ENCODE data around the gene SRPK1.

SRPK1 gene

GRCh38 chr6:35905841-35906498 is 14.9 kb downstream of the SRPK1 start:
- Histone ChIP-seq H3K4me1 (ENCODE audit: control insufficient read depth in 5 of 5, insufficient read depth in 5 of 5, low read length in 5 of 5) (no peaks in the 10 kb centered on the region), H3K4me3 (ENCODE audit: low read depth in 1 of 5, low read length in 5 of 5) (no peak overlapping the region), H3K36me3 (ENCODE audit: control insufficient read depth in 5 of 5, insufficient read depth in 5 of 5, low read length in 5 of 5) (peaks cover 0 to 4% (median 2%) of the 10 kb centered on the region in 5 donors), H3K9ac (ENCODE audit: low read length in 5 of 5) (no peak overlapping the region), H3K27me3 (ENCODE audit: control insufficient read depth in 5 of 5, insufficient read depth in 4 of 5, low read length in 5 of 5) (no peaks in the 10 kb centered on the region), H3K9me3 (ENCODE audit: control insufficient read depth in 5 of 5, low read length in 5 of 5) (peaks cover 0 to 2% (median 0%) of the 10 kb centered on the region in 5 donors), H3K27ac (ENCODE audit: low read depth, low read length) (no peak overlapping the region)

- Histone ChIP-seq H3K9me3 (ENCODE audit: control insufficient read depth in 5 of 5, low read length in 5 of 5) (peaks cover 0 to 2% (median 0%) of the 10 kb centered on the region in 5 donors), H3K27me3 (ENCODE audit: control insufficient read depth in 5 of 5, insufficient read depth in 4 of 5, low read length in 5 of 5) (no peaks in the 10 kb centered on the region), H3K36me3 (ENCODE audit: control insufficient read depth in 5 of 5, insufficient read depth in 5 of 5, low read length in 5 of 5) (peaks cover 0 to 3% (median 0%) of the 10 kb centered on the region in 5 donors), H3K9ac (ENCODE audit: low read length in 5 of 5) (no peak overlapping the region), H3K4me3 (ENCODE audit: low read depth in 1 of 5, low read length in 5 of 5) (no peak overlapping the region), H3K4me1 (ENCODE audit: control insufficient read depth in 5 of 5, insufficient read depth in 5 of 5, low read length in 5 of 5) (no peaks in the 10 kb centered on the region), H3K27ac (ENCODE audit: low read depth, low read length) (no peak overlapping the region)
Measured at GRCh38 chr6:35905141-35905785, 15.6 kb downstream of the SRPK1 start.

- Histone ChIP-seq H3K4me1 (ENCODE audit: control insufficient read depth in 5 of 5, insufficient read depth in 5 of 5, low read length in 5 of 5) (no peaks in the 10 kb centered on the region), H3K9me3 (ENCODE audit: control insufficient read depth in 5 of 5, low read length in 5 of 5) (peaks cover 0 to under 1% (median 0%) of the 10 kb centered on the region in 5 donors), H3K27ac (ENCODE audit: low read depth, low read length) (no peak overlapping the region), H3K4me3 (ENCODE audit: low read depth in 1 of 5, low read length in 5 of 5) (no peak overlapping the region), H3K27me3 (ENCODE audit: control insufficient read depth in 5 of 5, insufficient read depth in 4 of 5, low read length in 5 of 5) (no peaks in the 10 kb centered on the region), H3K9ac (ENCODE audit: low read length in 5 of 5) (no peak overlapping the region), H3K36me3 (ENCODE audit: control insufficient read depth in 5 of 5, insufficient read depth in 5 of 5, low read length in 5 of 5) (peaks cover 0 to 2% (median 0%) of the 10 kb centered on the region in 5 donors)
Measured at GRCh38 chr6:35903679-35904078, 17.2 kb downstream of the SRPK1 start.

- peaks cover 0 to 3% (median 0%) of the 10 kb centered on the region in 5 donors for H3K36me3 ChIP-seq (ENCODE audit: control insufficient read depth in 5 of 5, insufficient read depth in 5 of 5, low read length in 5 of 5)
- no peak overlapping the region for H3K27ac ChIP-seq (ENCODE audit: low read depth, low read length)
- no peak overlapping the region for H3K4me3 ChIP-seq (ENCODE audit: low read depth in 1 of 5, low read length in 5 of 5)
- no peak overlapping the region for H3K9ac ChIP-seq (ENCODE audit: low read length in 5 of 5)
- no peaks in the 10 kb centered on the region for H3K4me1 ChIP-seq (ENCODE audit: control insufficient read depth in 5 of 5, insufficient read depth in 5 of 5, low read length in 5 of 5)
- H3K27me3 ChIP-seq (ENCODE audit: control insufficient read depth in 5 of 5, insufficient read depth in 4 of 5, low read length in 5 of 5): no peaks in the 10 kb centered on the region
- no peaks in the 10 kb centered on the region for H3K9me3 ChIP-seq (ENCODE audit: control insufficient read depth in 5 of 5, low read length in 5 of 5)
Measured at GRCh38 chr6:35900448-35900847, 20.4 kb downstream of the SRPK1 start.

GRCh38 chr6:35898003-35898402 is 22.9 kb downstream of the SRPK1 start:
- Histone ChIP-seq H3K4me3 (ENCODE audit: low read depth in 1 of 5, low read length in 5 of 5) (no peak overlapping the region), H3K9me3 (ENCODE audit: control insufficient read depth in 5 of 5, low read length in 5 of 5) (no peaks in the 10 kb centered on the region), H3K27me3 (ENCODE audit: control insufficient read depth in 5 of 5, insufficient read depth in 4 of 5, low read length in 5 of 5) (no peaks in the 10 kb centered on the region), H3K4me1 (ENCODE audit: control insufficient read depth in 5 of 5, insufficient read depth in 5 of 5, low read length in 5 of 5) (no peaks in the 10 kb centered on the region), H3K36me3 (ENCODE audit: control insufficient read depth in 5 of 5, insufficient read depth in 5 of 5, low read length in 5 of 5) (peaks cover 0 to 3% (median 0%) of the 10 kb centered on the region in 5 donors), H3K27ac (ENCODE audit: low read depth, low read length) (no peak overlapping the region), H3K9ac (ENCODE audit: low read length in 5 of 5) (no peak overlapping the region)

- no peak overlapping the region for H3K4me3 ChIP-seq (ENCODE audit: low read depth in 1 of 5, low read length in 5 of 5)
- H3K27ac ChIP-seq (ENCODE audit: low read depth, low read length): no peak overlapping the region
- H3K9ac ChIP-seq (ENCODE audit: low read length in 5 of 5): no peak overlapping the region
- no peaks in the 10 kb centered on the region for H3K9me3 ChIP-seq (ENCODE audit: control insufficient read depth in 5 of 5, low read length in 5 of 5)
- peaks cover 0 to 3% (median 0%) of the 10 kb centered on the region in 5 donors for H3K36me3 ChIP-seq (ENCODE audit: control insufficient read depth in 5 of 5, insufficient read depth in 5 of 5, low read length in 5 of 5)
- H3K4me1 ChIP-seq (ENCODE audit: control insufficient read depth in 5 of 5, insufficient read depth in 5 of 5, low read length in 5 of 5): no peaks in the 10 kb centered on the region
- H3K27me3 ChIP-seq (ENCODE audit: control insufficient read depth in 5 of 5, insufficient read depth in 4 of 5, low read length in 5 of 5): no peaks in the 10 kb centered on the region
Measured at GRCh38 chr6:35897486-35897885, 23.4 kb downstream of the SRPK1 start.

GRCh38 chr6:35897036-35897435 is 23.9 kb downstream of the SRPK1 start:
- no peak overlapping the region for H3K27ac ChIP-seq (ENCODE audit: low read depth, low read length)

GRCh38 chr6:35896228-35896627 is 24.7 kb downstream of the SRPK1 start:
- peaks cover 0 to 3% (median 0%) of the 10 kb centered on the region in 5 donors for H3K36me3 ChIP-seq (ENCODE audit: control insufficient read depth in 5 of 5, insufficient read depth in 5 of 5, low read length in 5 of 5)
- no peak overlapping the region for H3K27ac ChIP-seq (ENCODE audit: low read depth, low read length)
- H3K4me1 ChIP-seq (ENCODE audit: control insufficient read depth in 5 of 5, insufficient read depth in 5 of 5, low read length in 5 of 5): no peaks in the 10 kb centered on the region
- H3K9ac ChIP-seq (ENCODE audit: low read length in 5 of 5): no peak overlapping the region
- no peaks in the 10 kb centered on the region for H3K27me3 ChIP-seq (ENCODE audit: control insufficient read depth in 5 of 5, insufficient read depth in 4 of 5, low read length in 5 of 5)
- H3K9me3 ChIP-seq (ENCODE audit: control insufficient read depth in 5 of 5, low read length in 5 of 5): no peaks in the 10 kb centered on the region
- no peak overlapping the region for H3K4me3 ChIP-seq (ENCODE audit: low read depth in 1 of 5, low read length in 5 of 5)

More at GRCh38 chr6:35897036-35897435, 23.9 kb downstream of the SRPK1 start:
- H3K9ac ChIP-seq (ENCODE audit: low read length in 5 of 5): no peak overlapping the region
- no peaks in the 10 kb centered on the region for H3K9me3 ChIP-seq (ENCODE audit: control insufficient read depth in 5 of 5, low read length in 5 of 5)
- H3K36me3 ChIP-seq (ENCODE audit: control insufficient read depth in 5 of 5, insufficient read depth in 5 of 5, low read length in 5 of 5): peaks cover 0 to 3% (median 0%) of the 10 kb centered on the region in 5 donors
- no peaks in the 10 kb centered on the region for H3K27me3 ChIP-seq (ENCODE audit: control insufficient read depth in 5 of 5, insufficient read depth in 4 of 5, low read length in 5 of 5)
- H3K4me1 ChIP-seq (ENCODE audit: control insufficient read depth in 5 of 5, insufficient read depth in 5 of 5, low read length in 5 of 5): no peaks in the 10 kb centered on the region
- no peak overlapping the region for H3K4me3 ChIP-seq (ENCODE audit: low read depth in 1 of 5, low read length in 5 of 5)

GRCh38 chr6:35895560-35895959 is 25.3 kb downstream of the SRPK1 start:
- no peaks in the 10 kb centered on the region for H3K4me1 ChIP-seq (ENCODE audit: control insufficient read depth in 5 of 5, insufficient read depth in 5 of 5, low read length in 5 of 5)
- no peak overlapping the region for H3K27ac ChIP-seq (ENCODE audit: low read depth, low read length)
- peaks cover 0 to 3% (median 0%) of the 10 kb centered on the region in 5 donors for H3K36me3 ChIP-seq (ENCODE audit: control insufficient read depth in 5 of 5, insufficient read depth in 5 of 5, low read length in 5 of 5)
- H3K9me3 ChIP-seq (ENCODE audit: control insufficient read depth in 5 of 5, low read length in 5 of 5): no peaks in the 10 kb centered on the region
- H3K9ac ChIP-seq (ENCODE audit: low read length in 5 of 5): no peak overlapping the region
- no peaks in the 10 kb centered on the region for H3K27me3 ChIP-seq (ENCODE audit: control insufficient read depth in 5 of 5, insufficient read depth in 4 of 5, low read length in 5 of 5)
- H3K4me3 ChIP-seq (ENCODE audit: low read depth in 1 of 5, low read length in 5 of 5): no peak overlapping the region

- no peak overlapping the region for H3K9ac ChIP-seq (ENCODE audit: low read length in 5 of 5)
- H3K9me3 ChIP-seq (ENCODE audit: control insufficient read depth in 5 of 5, low read length in 5 of 5): no peaks in the 10 kb centered on the region
- H3K27me3 ChIP-seq (ENCODE audit: control insufficient read depth in 5 of 5, insufficient read depth in 4 of 5, low read length in 5 of 5): no peaks in the 10 kb centered on the region
- no peak overlapping the region for H3K4me3 ChIP-seq (ENCODE audit: low read depth in 1 of 5, low read length in 5 of 5)
- peaks cover 0 to 3% (median 0%) of the 10 kb centered on the region in 5 donors for H3K36me3 ChIP-seq (ENCODE audit: control insufficient read depth in 5 of 5, insufficient read depth in 5 of 5, low read length in 5 of 5)
- H3K27ac ChIP-seq (ENCODE audit: low read depth, low read length): no peak overlapping the region
- no peaks in the 10 kb centered on the region for H3K4me1 ChIP-seq (ENCODE audit: control insufficient read depth in 5 of 5, insufficient read depth in 5 of 5, low read length in 5 of 5)
Measured at GRCh38 chr6:35894776-35895175, 26.1 kb downstream of the SRPK1 start.

Measured in subcutaneous abdominal adipose tissue (tissue), 5 donors.